Ovary (tissue), 3 donors: ENCODE results near the gene PLXDC2.

Experiments used
- CTCF ChIP-seq, 3 donors: fragments of 450-650 bp in 2 of 3; fragments of 200-600 bp in 1 of 3; IDR thresholded peaks; one replicate each; pipeline versions ENCODE4 v1.5.1 to v1.8.0; 2016 to 2022; ENCODE audit warnings: antibody characterized with exemption in 3 of 3, mild to moderate bottlenecking in 1 of 3
- EP300 ChIP-seq: sonication (generic); formaldehyde crosslinking; IDR thresholded peaks from one replicate; pipeline ENCODE4 v1.6.1; 2017; ENCODE audit warnings: antibody characterized with exemption
- POLR2A ChIP-seq: fragments of 450-650 bp; IDR thresholded peaks from one replicate; pipeline ENCODE4 v1.6.1; 2017; ENCODE audit warnings: antibody characterized with exemption, mild to moderate bottlenecking, moderate library complexity
- donor health status: DM: no; HTN: no; CAD: no.

- TF ChIP-seq CTCF (IDR thresholded peaks at IDR 0.05) (no peak), EP300 (no peak), POLR2A (no peak)
Observed at GRCh38 chr10:20132816-20133215, 316.6 kb downstream of the PLXDC2 start.
